H1 (cell line): ENCODE results near the gene FRMD4A. TPM values are rescaled to one million over a fixed set of nuclear protein-coding genes. Genes with fewer than 3 reads are reported as not detected.

Experiments used
- CTCF ChIA-PET: fragments of 300-600 bp; sonication (Branson Sonifier 250); formaldehyde crosslinking; loops from one replicate; lab custom pipeline; 2021; ENCODE audit not compliant: partially characterized antibody; lab: Charles Lee
- POLR2A ChIA-PET: fragments of 300-600 bp; sonication (Branson Sonifier 250); formaldehyde crosslinking; loops from one replicate; lab custom pipeline; 2021; ENCODE audit warnings: inconsistent platforms; ENCODE audit not compliant: partially characterized antibody; lab: Charles Lee
- DNase-seq, 2 experiments: peaks; one replicate each; pipeline versions ENCODE4 v3.0.0 to v3.0.0-alpha.2; 2010 to 2022; ENCODE audit warnings: low spot score in 2 of 2, low read depth in 1 of 2, mixed read lengths in 1 of 2
- FAIRE-seq: peaks from 2 replicates; lab custom pipeline; 2011; peaks lifted over from hg19 to GRCh38; lab: Jason Lieb, UNC
- H2AFZ ChIP-seq: 2 replicates; pipeline ENCODE4 v1.8.1; 2012; ENCODE audit warnings: low read length, inconsistent platforms
- H2AK5ac ChIP-seq: 2 replicates; pipeline ENCODE4 v1.6.1; 2013; ENCODE audit warnings: low read depth, low read length
- H2BK120ac ChIP-seq: replicated peaks from 2 replicates; pipeline ENCODE3; 2013; ENCODE audit warnings: low read depth, low read length, inconsistent platforms
- H2BK12ac ChIP-seq: 2 replicates; pipeline ENCODE4 v1.6.1; 2013; ENCODE audit warnings: low read depth, low read length
- H2BK15ac ChIP-seq: 2 replicates; pipeline ENCODE4 v1.6.1; 2013; ENCODE audit warnings: low read length
- H2BK20ac ChIP-seq: 2 replicates; pipeline ENCODE4 v1.6.1; 2013; ENCODE audit warnings: low read length
- H2BK5ac ChIP-seq: 2 replicates; pipeline ENCODE4 v1.6.1; 2013; ENCODE audit warnings: low read depth, low read length
- H3K14ac ChIP-seq: 2 replicates; pipeline ENCODE4 v1.6.1; 2013; ENCODE audit warnings: inconsistent platforms; ENCODE audit not compliant: insufficient read length
- H3K18ac ChIP-seq: 2 replicates; pipeline ENCODE4 v1.6.1; 2013; ENCODE audit warnings: low read length; ENCODE audit errors: extremely low read depth
- H3K23ac ChIP-seq: 2 replicates; pipeline ENCODE4 v1.6.1; 2013; ENCODE audit warnings: inconsistent platforms; ENCODE audit not compliant: insufficient read length
- H3K23me2 ChIP-seq: 2 replicates; pipeline ENCODE4 v1.6.1; 2013; ENCODE audit warnings: low read depth, low read length
- H3K27ac ChIP-seq: 2 replicates; pipeline ENCODE4 v1.6.1; 2011; ENCODE audit warnings: low read depth, low read length, inconsistent platforms
- H3K27me3 ChIP-seq, 4 experiments: replicated peaks in 1 of 4; 1 replicate in 1 of 4; 2 replicates in 3 of 4; pipeline versions ENCODE4 v1.6.1 to v1.8.1; 2011 to 2013; ENCODE audit warnings: low read length in 3 of 4, mild to moderate bottlenecking in 3 of 4, inconsistent platforms in 2 of 4, mixed read lengths in 2 of 4, moderate library complexity in 1 of 4; ENCODE audit not compliant: control insufficient read depth in 3 of 4, insufficient read depth in 3 of 4; ENCODE audit errors: extremely low read depth in 1 of 4
- H3K36me3 ChIP-seq, 4 experiments: 2 replicates each; pipeline versions ENCODE4 v1.6.1 to v1.8.1; 2011 to 2013; ENCODE audit warnings: mild to moderate bottlenecking in 4 of 4, low read length in 3 of 4, moderate library complexity in 2 of 4, control low read depth in 1 of 4, inconsistent platforms in 1 of 4; ENCODE audit not compliant: insufficient read depth in 4 of 4, control insufficient read depth in 2 of 4
- H3K4ac ChIP-seq: replicated peaks from 2 replicates; pipeline ENCODE3; 2013; ENCODE audit warnings: low read length, low read depth, mixed read lengths, inconsistent platforms; ENCODE audit not compliant: insufficient read length
- H3K4me1 ChIP-seq, 4 experiments: replicated peaks in 1 of 4; 1 replicate in 1 of 4; 2 replicates in 3 of 4; pipeline versions ENCODE4 v1.6.1 to v1.8.1; 2011 to 2013; ENCODE audit warnings: low read length in 3 of 4, inconsistent platforms in 2 of 4, mixed read lengths in 1 of 4; ENCODE audit not compliant: insufficient read depth in 4 of 4, control insufficient read depth in 3 of 4
- H3K4me2 ChIP-seq, 2 experiments: 2 replicates each; pipeline versions ENCODE4 v1.6.1 to v1.8.1; 2011 to 2013; ENCODE audit warnings: low read depth in 2 of 2, low read length in 2 of 2, control low read depth in 1 of 2, inconsistent platforms in 1 of 2, mild to moderate bottlenecking in 1 of 2; ENCODE audit not compliant: insufficient read depth in 1 of 2
- H3K4me3 ChIP-seq, 4 experiments: fragments of 200-600, 300-600 bp in 1 of 4; sonication (generic), shearing (Covaris generic), sonication (Bioruptor Twin) in 1 of 4; 2 replicates each; pipeline versions ENCODE4 v1.5.1 to v1.8.1; 2011 to 2016; ENCODE audit warnings: low read length in 4 of 4, low read depth in 3 of 4, control low read depth in 2 of 4, inconsistent platforms in 2 of 4, mild to moderate bottlenecking in 2 of 4, mixed read lengths in 1 of 4, moderate library complexity in 1 of 4; ENCODE audit not compliant: insufficient read depth in 2 of 4; ENCODE audit errors: extremely low read depth in 1 of 4
- H3K56ac ChIP-seq: replicated peaks from 2 replicates; pipeline ENCODE3; 2013; ENCODE audit warnings: low read depth, mild to moderate bottlenecking, mixed read lengths, low read length, inconsistent platforms; ENCODE audit not compliant: insufficient read length
- H3K79me1 ChIP-seq: 2 replicates; pipeline ENCODE4 v1.6.1; 2013; ENCODE audit warnings: low read depth, low read length, control low read depth
- H3K79me2 ChIP-seq, 2 experiments: 2 replicates each; pipeline versions ENCODE4 v1.6.1 to v1.8.1; 2012 to 2013; ENCODE audit warnings: low read length in 2 of 2, mild to moderate bottlenecking in 2 of 2, inconsistent platforms in 1 of 2; ENCODE audit not compliant: insufficient read depth in 2 of 2, control insufficient read depth in 1 of 2
- H3K9ac ChIP-seq, 4 experiments: replicated peaks in 1 of 4; 1 replicate in 1 of 4; 2 replicates in 3 of 4; pipeline versions ENCODE4 v1.6.1 to v1.8.1; 2011 to 2013; ENCODE audit warnings: low read depth in 3 of 4, low read length in 3 of 4, control low read depth in 2 of 4, mild to moderate bottlenecking in 2 of 4, moderate library complexity in 2 of 4, inconsistent platforms in 1 of 4; ENCODE audit errors: extremely low read depth in 1 of 4
- H3K9me3 ChIP-seq, 2 experiments: 2 replicates each; pipeline versions ENCODE4 v1.6.1 to v1.8.1; 2012 to 2013; ENCODE audit warnings: mild to moderate bottlenecking in 2 of 2, moderate library complexity in 2 of 2, control low read depth in 1 of 2, inconsistent platforms in 1 of 2, low read depth in 1 of 2, low read length in 1 of 2, mixed read lengths in 1 of 2; ENCODE audit not compliant: insufficient read depth in 2 of 2
- H4K20me1 ChIP-seq, 2 experiments: replicated peaks in 1 of 2; 2 replicates each; pipeline versions ENCODE3 to v1.8.1; 2011 to 2013; ENCODE audit warnings: inconsistent platforms in 2 of 2, low read length in 2 of 2, mild to moderate bottlenecking in 1 of 2; ENCODE audit not compliant: insufficient read depth in 2 of 2, control insufficient read depth in 1 of 2
- H4K5ac ChIP-seq: 2 replicates; pipeline ENCODE4 v1.6.1; 2013; ENCODE audit warnings: low read length, low read depth, mixed read lengths, inconsistent platforms; ENCODE audit not compliant: insufficient read length
- H4K8ac ChIP-seq: 2 replicates; pipeline ENCODE4 v1.8.0; 2013; ENCODE audit warnings: mild to moderate bottlenecking, moderate library complexity, low read length, inconsistent platforms; ENCODE audit not compliant: insufficient read depth; ENCODE audit errors: extremely low read depth
- H4K91ac ChIP-seq: replicated peaks from 2 replicates; pipeline ENCODE3; 2013; ENCODE audit warnings: low read length, mixed read lengths, inconsistent platforms; ENCODE audit not compliant: insufficient read length
- WGBS, 2 experiments: shearing (Covaris generic) in 1 of 2; methylation state at CpG; one replicate each; pipeline versions ENCODE4 v1.1.6 to v1.1.7; 2013 to 2015; ENCODE audit warnings: low lambda C conversion rate in 2 of 2, mixed read lengths in 2 of 2, inconsistent platforms in 1 of 2, low coverage in 1 of 2, missing lambda C conversion rate in 1 of 2; ENCODE audit not compliant: insufficient replicate concordance in 2 of 2, insufficient coverage in 1 of 2, insufficient read length in 1 of 2; ENCODE audit errors: extremely low coverage in 1 of 2, missing lambda C conversion rate in 1 of 2; 5-methylcytosine and 5-hydroxymethylcytosine counted together
- polyA plus RNA-seq, 7 experiments: library from polyadenylated mRNA; depleted of rRNA in 3 of 7; stranded (reverse) in 5 of 7; unstranded in 2 of 7; fragments of >200 nt in 5 of 7; fragments of 200-250 nt in 2 of 7; gene quantifications; 1 replicate in 5 of 7; 2 replicates in 1 of 7; 4 replicates in 1 of 7; pipeline versions ENCODE4 v1.2.1 to v1.2.3, GENCODE V29; 2011 to 2013; ENCODE audit warnings: missing spikeins in 2 of 7, mixed read lengths in 2 of 7
- total RNA-seq: library from RNA; stranded (reverse); fragmentation: NEBNext Ultra II Directional; extraction: Animal tissue kit (Norgen Biotek cat#: 25700); gene quantifications from 2 replicates; pipeline ENCODE4 v1.2.1, GENCODE V29; 2021
- TF ChIP-seq, protein P1 (sequence below): IDR thresholded peaks from 2 replicates; pipeline ENCODE4 v1.6.1; 2012; ENCODE audit warnings: inconsistent platforms

The FRMD4A gene
- total and polyA plus RNA-seq, 2 of the 8 experiments (the other 6 are each of a cell fraction or from before 2014, with no cell fraction given): 38.6 to 39.6 TPM

DNA sequence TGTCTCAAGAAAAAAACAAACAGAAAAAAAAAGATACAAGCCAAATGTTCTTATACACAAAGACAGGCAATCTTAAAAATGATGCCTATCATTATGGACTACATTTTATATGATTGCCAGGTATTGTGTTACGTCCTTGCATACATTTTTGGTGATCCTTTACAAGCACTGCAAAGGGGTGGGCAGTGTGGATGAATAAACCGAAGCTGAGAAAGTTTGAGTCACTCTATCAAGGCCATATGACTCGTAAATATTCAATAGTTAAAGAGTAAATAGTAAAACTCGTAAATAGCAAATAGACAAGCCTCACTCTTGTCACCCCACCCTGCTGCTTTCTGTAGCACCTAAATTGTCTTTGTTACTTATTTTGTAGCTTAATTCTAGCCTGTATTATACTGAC, 326.2 kb downstream of the FRMD4A start:
- H3K56ac ChIP-seq: no peak overlapping the region
- no peak overlapping the region for H3K18ac ChIP-seq
- DNase-seq (no peak), FAIRE-seq (no peak)
- no peak overlapping the region for H2BK120ac ChIP-seq
- H3K23ac ChIP-seq: no peak overlapping the region
- CTCF ChIA-PET: interaction anchor here (1.0 kb wide), 1 partner anchor 9 kb away, joined by 3 read pairs; no protein-coding TSS in a partner anchor
- H3K9ac ChIP-seq: no peak overlapping the region
- no peak overlapping the region for H2BK5ac ChIP-seq
- H2AK5ac ChIP-seq: no peak overlapping the region
- no peak overlapping the region for H4K5ac ChIP-seq
- no peak overlapping the region for H3K14ac ChIP-seq
- H4K20me1 ChIP-seq: no peaks in the 10 kb centered on the region
- no peaks in the 10 kb centered on the region for H3K36me3 ChIP-seq
- H2AFZ ChIP-seq: no peak overlapping the region
- no peak overlapping the region for H3K4me2 ChIP-seq
- WGBS, 2 experiments: 88% methylated on average over 4 of the region's 4 CpGs; no CpG with 5 or more reads in 1 of the 2 experiments
- no peak overlapping the region for H4K91ac ChIP-seq
- H3K4me3 ChIP-seq: no peak overlapping the region
- no peaks in the 10 kb centered on the region for H3K9me3 ChIP-seq
- H4K8ac ChIP-seq: no peak overlapping the region
- H3K4ac ChIP-seq: no peak overlapping the region
- no peaks in the 10 kb centered on the region for H3K79me2 ChIP-seq
- TF ChIP-seq, protein P1, sequence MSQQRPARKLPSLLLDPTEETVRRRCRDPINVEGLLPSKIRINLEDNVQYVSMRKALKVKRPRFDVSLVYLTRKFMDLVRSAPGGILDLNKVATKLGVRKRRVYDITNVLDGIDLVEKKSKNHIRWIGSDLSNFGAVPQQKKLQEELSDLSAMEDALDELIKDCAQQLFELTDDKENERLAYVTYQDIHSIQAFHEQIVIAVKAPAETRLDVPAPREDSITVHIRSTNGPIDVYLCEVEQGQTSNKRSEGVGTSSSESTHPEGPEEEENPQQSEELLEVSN: no peak
- no peaks in the 10 kb centered on the region for H3K27me3 ChIP-seq
- POLR2A ChIA-PET: interaction anchor here (0.7 kb wide), 1 partner anchor 102 kb away, joined by 4 read pairs; no protein-coding TSS in a partner anchor
- peaks cover 2 to 6% (median 4%) of the 10 kb centered on the region in 4 experiments; a peak in 4 of 7 replicates for H3K4me1 ChIP-seq
- H2BK20ac ChIP-seq: no peak overlapping the region
- H3K23me2 ChIP-seq: no peaks in the 10 kb centered on the region
- no peak overlapping the region for H3K27ac ChIP-seq
- no peak overlapping the region for H2BK12ac ChIP-seq
- H3K79me1 ChIP-seq: no peaks in the 10 kb centered on the region
- no peak overlapping the region for H2BK15ac ChIP-seq
